HG03432 (cell line): Measurements from ENCODE around the gene CXCL12.

Experiments
- ATAC-seq: cut with Tn5 transposase; IDR thresholded peaks from one replicate; pipeline ENCODE4 v1.9.1; 2021; ENCODE audit warnings: mild to moderate bottlenecking, moderate library complexity; ENCODE audit not compliant: unreplicated experiment

The CXCL12 gene

DNA sequence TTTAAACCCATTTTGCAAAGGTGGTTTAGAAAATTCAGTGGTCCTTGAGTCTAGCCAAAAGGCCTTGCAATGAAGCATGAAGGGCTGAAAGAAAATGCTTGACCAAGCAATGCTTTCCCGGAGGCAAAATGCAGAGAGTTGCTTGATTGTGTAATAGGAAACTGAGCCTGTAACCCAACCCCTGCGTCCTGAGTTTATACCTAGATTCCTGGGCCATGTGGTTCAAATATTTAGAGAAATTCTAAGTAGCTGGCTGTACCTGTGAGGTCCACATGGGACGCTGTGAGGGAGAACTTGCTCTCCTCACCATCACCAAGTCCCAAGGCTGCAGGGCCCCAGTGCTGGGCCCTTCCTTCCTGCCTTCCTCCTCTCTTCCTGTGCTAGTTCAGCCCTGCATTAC, 45.7 kb downstream of the CXCL12 start:
- no peak for ATAC-seq

DNA sequence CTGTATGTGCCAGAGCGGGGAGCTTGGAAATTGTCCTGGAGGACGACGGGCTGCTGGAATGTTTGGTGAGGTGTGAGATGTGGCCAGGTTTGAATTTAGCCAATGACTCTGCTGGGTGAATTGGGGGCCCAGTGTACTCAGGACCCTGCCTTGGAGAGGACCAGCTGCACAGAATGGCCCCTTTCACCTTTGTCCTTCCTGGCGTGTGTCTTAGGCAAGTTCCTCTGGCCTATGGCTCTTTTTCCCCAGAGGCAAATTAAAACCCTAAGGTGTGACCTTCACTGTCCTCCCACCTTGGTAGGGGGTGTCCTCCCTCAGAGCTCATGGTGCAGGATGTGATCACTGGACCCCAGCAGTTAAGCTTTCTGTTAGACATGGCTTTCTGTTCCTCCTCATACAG, 47.8 kb downstream of the CXCL12 start:
- no peak for ATAC-seq

GRCh38 chr10:44335330-44336021, 49.4 kb downstream of the CXCL12 start:
- ATAC-seq, result no peak

- no peak for ATAC-seq
Observed at GRCh38 chr10:44334621-44335184, 50.2 kb downstream of the CXCL12 start.

- no peak for ATAC-seq
Observed at GRCh38 chr10:44334091-44334490, 50.8 kb downstream of the CXCL12 start.

DNA sequence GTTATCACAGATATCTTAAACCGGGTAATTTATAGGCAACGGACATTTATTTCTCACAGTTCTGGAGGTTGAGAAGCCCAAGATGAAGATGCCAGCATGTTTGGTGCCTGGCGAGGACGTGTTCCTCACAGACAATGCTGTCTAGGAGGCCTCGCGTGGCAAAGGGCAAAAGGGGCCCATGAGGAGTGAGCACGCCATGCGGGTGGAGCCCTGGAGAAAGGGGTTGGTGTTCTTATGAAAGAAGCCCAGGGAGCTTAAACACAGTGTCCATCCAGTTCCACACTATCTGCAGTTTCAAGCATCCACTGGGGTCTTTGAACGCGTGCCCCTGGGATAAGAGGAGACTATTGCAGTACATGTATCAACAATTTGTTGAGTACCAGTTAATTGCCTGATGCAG, 51.4 kb downstream of the CXCL12 start:
- no peak for ATAC-seq

DNA sequence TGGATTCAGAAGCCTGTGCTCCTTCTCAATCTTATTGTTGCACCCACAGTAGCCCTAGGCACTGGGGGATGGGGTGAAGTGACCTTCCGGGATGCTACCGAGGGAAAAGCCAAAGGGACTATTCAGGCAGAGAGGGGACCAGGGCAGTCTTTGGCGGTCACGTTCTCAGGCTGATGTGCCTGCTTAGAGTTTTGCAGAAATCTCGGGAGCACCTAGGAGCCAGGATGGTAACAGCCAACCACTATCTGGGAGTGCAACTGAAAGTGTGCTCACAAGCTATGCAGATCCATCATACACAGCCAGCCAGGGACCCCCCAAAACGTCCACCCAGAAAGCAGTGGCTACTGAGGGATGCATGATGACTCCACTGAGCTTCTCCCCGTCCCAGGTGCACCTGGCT, 52.4 kb downstream of the CXCL12 start:
- no peak for ATAC-seq

GRCh38 chr10:44330431-44330830, 54.5 kb downstream of the CXCL12 start:
- no peak for ATAC-seq

- no peak for ATAC-seq
Observed at GRCh38 chr10:44327461-44327860, 57.4 kb downstream of the CXCL12 start.
